GM21526 (cell line): ENCODE measurements around the gene NR3C2.
"Not testable (repeated sequence)": the region's sequence is repeated elsewhere in the genome, so short reads cannot be mapped to it uniquely, and the experiment has no call there.

Experiments
- ATAC-seq: cut with Tn5 transposase; IDR thresholded peaks from one replicate; pipeline ENCODE4 v1.9.1; 2021; ENCODE audit warnings: moderate library complexity; ENCODE audit not compliant: unreplicated experiment, low FRiP score

NR3C2 gene

DNA sequence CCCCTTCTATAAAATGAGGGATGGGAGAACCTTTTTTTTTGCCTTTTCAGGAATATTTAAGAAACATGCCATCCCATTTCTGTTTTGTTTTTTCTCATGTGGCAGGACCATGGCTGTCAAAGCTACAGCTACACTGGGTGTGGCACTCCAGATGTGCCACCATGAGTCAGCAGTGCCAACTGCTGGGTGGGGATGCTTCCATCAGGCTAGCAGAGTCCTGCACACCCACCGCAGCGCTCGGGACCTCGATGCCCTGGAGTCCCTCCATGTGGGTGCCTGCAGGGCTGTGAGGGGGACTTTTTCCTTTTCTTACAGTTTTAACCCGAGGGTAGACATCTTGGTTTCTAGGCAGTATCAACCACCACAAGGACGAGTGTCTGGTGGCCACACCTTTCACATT is 352.6 kb downstream of the NR3C2 start:
- no peak for ATAC-seq

DNA sequence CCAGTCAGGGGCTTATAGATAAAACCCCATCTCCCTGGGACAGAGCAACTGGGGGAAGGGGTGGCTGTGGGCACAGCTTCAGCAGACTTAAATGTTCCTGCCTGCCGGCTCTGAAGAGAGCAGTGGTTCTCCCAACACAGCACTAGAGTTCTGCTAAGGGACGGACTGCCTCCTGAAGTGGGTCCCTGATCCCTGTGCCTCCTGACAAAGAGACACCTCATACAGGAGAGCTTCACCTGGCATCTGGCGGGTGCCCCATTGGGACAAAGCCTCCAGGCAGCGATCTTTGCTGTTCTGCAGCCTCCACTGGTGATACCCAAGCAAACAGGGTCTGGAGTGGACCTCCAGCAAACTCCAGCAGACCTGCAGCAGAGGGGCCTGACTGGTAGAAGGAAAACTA is 359.1 kb downstream of the NR3C2 start:
- not testable (repeated sequence) for ATAC-seq

DNA sequence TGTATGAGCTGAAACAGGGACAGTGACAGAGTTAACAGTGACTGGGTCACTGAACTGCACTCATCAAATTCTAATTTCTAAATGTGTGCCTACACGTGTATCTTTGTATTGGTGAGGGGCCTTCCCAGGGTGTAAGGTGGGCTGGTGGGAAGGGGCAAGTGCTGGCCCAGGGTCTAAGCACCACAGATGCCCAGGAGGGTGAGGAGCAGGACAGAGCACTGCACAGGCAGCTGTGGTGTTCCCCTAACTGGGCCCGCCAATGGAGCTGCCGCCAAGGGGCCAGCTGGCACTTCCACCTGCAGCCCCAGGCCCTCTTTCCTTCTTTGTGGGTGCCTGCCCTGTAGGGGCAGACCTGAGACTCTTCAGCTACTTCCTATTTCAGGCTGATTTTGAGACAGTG is 360.5 kb downstream of the NR3C2 start:
- no peak for ATAC-seq

DNA sequence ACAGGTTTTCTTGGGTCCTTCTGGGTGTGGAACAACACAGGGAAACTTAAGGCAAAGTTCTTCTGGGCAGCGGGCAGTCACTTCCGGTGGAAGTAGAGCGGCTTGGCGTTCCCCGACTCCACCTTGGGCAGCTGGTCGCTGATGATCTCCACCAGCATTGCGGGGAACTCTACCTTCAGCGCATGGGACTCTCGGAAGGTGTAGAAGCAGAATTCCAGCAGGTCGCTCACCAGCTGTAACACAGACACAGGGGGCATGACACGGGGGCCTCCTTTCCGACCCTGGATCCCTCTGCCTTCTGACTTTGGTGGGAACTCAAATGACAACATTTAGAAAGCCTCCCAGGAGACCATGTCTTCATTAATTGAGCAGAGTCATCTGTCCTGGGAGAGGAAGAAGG is 360.9 kb downstream of the NR3C2 start:
- no peak for ATAC-seq

DNA sequence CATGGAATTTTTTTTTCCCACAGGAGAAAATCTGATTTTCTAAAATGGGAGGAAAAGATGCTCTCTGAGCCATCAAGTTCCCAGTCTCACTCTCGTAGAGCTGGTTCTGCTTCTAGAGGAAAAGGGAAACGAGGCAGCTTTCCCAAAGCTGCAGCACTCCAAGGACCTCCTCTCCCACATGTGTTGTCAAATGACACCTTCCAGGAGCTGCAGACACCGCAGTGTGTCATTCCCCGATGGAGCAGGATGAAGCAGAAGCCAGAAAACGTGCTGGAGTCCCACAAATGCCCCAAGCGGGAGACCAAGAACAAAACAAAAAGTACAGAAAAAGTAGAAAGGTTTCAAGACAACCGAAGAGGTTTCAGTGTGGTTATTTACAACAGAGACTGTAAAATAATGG is 362.3 kb downstream of the NR3C2 start:
- ATAC-seq, result no peak

DNA sequence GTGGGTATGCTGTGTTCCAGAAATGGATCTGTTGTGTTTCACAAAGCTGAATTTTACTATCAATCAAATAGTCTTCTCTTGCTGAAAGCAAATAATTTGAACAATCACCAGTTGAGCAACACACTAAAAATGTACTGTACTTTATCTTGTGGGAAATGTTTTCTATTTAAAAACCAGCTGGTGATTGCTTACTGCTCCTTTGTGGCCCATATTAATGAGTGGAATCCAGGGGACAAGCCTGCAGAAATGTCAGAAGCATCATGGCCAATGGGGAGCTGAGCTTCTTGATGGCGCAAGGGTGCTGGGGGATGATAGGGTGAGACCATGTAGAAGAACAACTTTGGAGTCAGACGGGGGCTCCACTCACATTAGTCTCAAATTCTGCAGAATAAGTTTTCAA is 364.2 kb downstream of the NR3C2 start:
- ATAC-seq, result no peak

DNA sequence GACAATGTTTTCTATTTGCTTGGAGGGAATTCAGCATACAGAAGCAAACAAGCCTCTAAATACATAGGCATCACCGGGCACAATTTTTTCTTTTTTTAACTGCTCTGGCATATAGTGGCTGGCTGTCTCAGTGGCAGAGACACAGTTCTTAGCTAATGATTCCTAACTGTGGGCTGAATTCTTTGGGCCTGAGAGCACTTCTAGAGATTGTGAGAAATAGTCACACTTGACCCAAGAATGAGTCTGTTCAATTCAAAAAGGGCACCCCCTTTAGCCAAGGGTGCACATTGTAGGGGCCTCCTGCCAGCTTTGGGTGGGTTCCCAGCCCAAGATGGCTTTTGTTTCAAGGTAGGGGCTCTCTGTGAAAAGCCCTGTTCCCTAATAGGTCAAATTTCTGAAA is 364.6 kb downstream of the NR3C2 start:
- ATAC-seq, result no peak

DNA sequence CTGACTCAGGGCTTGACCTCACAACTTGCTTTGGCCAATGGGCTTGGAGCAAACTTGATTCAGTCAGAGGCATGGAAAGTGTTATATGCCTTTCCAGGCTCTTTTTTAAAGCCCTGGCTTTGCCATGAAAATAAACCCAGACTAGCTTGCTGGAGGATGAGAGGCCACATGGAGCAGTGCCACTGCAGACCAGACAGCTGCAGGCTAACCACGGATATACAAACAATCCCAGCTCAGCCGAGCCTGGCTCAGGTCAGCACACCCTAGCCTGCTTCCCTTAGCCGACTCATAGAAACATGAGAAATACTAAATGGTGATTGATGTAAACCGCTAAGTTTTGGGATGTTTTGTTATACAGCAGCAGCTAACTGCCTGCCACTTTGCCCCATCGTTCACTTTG is 365.2 kb downstream of the NR3C2 start:
- ATAC-seq, result no peak

DNA sequence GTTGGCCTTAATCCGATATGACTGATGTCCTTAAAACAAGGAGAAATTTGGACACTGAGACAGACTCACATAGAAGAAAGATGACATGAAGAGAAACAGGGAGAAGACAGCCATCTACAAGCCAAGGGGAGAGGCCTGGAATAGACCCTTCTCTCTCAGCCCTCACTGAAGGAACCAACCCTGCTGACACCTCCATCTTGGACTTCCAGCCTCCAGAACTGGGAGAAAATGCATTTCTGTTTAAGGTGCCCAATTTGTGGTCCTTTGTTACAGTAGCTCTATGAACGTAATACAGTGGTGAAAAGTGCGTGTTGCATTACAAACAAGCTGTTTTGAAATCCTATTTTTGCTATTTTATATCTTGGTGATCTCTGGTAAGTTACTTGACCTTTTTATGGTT is 366.8 kb downstream of the NR3C2 start:
- no peak for ATAC-seq

DNA sequence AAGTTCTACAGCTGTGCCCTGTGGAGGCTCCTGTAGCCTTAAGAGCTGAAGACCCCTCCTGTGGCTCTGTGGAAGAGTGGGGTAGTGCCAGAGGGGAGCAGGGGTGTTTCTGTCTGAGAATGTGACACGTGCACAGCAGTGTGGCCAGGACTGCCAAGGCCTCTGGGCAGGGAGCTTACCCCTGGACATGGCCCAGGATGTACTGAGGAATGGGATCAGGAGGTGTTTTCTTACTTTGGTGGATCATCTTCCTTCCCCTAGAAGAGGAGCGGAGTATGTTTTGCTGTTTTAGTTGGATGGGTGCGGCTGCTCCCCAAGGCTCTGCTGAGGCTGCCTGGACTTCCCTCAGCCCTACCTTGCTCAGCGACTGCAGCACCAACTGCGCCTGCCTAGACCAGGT is 367.8 kb downstream of the NR3C2 start:
- ATAC-seq, result no peak

DNA sequence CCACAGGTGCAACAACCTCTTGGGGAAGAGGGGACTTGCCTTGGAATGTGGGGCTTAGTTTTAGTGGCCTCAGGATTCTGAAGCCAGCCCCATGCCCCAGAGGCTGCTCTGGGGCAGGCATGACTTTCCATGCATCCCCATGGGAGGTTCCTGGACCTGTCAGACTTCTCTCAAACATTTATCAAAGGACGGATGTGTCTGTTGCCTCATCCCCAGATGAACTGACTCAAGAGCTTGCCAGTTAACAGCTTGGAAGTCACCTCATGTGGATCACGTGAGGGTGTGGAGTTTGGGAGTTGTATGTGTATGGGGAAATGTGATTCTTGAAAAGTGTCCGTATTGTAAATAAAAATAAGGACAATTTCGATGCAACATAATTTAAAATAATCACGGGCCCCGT is 368.9 kb downstream of the NR3C2 start:
- ATAC-seq, result no peak

DNA sequence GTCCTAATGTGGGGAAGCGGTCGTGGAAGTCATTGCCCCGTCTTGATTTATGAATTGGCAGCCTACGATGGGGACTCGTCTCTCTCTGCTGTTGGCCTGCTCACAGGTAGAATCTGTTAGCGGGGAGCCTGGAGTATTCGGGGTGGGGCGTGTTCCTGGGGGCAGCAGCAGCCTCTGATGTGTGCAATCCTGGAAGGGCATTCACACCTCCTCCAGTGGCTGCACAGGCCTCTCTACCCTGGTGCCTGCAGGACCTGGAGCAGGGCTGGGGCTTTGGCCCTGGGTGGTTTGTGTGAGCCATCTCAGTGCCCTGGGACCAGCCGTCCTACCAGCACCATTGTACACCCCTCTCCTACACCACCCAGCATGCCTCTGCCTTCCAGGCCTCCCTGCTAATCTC is 369.4 kb downstream of the NR3C2 start:
- ATAC-seq, result no peak

DNA sequence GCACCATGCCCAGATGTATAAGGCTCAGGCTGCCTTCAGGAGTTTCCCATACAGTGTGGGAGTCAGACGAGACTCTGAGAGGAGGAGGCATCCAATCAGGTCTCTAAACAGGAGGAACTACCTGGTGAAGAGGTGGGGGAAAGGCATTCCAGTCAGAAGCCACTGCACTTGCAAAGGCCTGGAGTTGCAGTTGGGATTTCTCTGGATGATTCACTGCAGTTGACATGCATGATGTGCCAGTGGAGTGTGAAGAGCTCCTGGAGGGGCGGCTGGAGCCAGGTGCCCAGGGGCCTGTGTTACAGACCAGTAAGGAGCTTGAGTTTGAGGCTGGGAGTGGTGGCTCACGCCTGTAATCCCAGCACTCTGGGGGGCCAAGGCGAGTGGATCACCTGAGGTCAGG is 371.2 kb downstream of the NR3C2 start:
- no peak for ATAC-seq

DNA sequence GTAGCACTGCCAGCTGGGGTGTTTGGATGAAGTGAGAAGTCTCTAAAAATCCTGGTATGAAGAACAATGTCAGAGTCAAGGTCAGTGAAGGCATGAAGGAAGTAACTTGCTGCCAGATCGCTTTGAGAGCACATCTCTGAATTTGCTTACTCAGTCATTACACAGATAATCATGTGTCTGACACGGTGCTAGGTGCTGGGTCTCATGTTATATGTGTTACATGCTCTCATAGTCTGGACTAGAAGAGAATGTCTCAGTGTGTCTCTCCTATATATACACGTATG is 372.4 kb downstream of the NR3C2 start:
- ATAC-seq, result no peak

DNA sequence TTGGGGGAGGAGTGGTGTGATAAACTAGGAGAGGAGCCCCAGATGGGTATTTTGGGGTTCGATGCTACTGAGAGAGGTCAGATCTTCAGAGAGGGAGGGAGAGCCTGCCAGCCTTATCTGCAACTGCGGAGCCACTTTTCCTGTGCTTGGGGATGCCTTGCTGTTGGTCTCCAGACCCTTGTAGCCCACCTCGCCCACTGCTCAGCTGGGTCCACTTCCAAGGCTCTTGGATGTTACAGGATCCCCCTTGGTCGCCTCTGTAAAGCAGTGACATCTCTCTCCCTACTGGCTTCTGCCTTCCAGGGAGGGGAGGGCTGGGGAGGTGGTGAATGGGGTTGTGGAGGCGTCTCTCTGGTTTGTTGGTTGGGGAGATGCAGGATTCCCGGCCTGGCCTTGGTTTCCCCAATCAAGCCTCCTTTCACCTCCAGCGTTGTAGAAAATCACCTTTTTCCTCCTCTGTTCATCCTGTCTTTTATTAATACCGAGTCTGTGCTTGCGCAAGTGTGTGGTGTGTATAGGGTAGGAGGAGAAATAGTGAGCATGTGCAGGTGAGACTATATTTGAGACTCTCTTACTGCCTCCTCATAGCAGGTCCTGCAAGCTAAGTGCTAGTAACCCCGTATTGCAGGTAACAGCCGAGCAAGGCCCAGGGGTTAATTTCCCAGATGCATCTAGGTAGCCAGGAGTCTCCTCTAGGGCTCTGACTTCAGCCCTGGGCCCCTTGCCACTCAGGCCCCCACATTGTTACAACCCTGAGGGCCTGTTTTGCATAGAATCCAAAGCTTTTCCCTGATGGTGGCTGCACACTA is 372.9 kb downstream of the NR3C2 start:
- ATAC-seq, result no peak

DNA sequence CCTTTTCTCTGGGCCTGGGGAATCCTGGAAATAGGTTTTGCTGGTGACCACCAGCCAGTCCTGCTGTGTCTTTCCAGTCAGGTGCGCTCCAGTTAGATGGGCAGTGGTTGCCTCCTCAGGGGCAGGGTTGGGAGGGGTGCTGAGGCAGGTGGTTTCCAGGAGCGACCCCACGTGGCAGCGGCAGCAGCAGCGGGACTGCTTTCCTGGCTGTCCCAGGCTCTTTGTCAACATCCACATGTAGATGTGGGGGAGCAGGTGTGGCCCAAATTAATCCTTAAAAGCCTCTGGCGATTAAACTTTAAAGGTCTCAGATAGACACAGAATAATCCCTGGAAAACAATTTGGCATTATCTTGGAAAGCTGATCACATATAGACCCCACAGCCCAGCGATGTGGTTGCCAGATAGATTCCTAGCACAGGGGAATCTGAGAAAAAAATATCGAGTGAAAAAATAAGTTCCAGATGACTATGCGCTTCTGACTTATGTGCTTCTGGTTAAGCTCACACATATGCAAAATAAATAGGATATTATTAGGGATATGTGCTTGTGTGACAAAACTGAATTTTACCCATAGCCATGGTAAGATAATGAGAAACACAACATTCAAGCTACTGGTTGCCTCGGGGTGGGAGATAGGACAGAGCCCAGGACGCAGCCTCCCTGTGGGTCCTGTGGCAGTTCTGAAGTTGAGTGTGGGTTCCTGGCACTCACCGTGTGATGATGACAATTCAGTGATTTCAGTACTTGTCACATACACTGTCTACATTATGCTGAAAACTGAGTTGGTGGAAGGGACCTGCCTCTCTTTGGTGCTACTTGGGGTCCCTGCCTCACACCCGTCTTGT is 373.9 kb downstream of the NR3C2 start:
- ATAC-seq, result no peak

DNA sequence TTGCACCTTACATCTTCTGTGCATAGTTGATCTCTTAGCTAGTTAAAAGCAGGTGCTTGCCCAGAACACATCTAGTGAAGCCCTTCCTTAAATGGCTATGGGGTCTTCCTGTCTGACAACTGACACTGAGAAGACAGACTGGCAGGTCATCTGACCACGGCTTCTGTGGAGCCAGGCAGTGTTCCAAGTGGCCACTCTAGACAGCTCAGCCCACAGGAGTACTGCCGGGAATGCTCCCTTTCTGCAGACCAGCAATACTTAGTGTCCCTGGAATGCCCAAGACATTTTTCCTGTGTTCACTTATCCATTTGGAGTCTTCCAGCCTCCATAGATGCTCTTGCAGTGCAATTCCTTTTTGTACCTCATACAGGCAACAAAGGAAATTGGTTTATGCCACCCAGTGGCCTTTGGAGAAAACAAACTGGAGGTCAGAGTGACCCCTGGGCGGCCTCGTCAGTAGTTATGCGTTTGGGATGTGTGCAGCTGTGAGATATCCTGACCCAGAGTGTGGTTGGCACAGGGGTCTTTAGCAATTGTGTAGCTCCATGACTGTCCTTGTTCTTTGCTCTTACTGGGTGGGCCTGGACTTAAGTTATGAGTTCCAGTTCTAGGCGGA is 374.8 kb downstream of the NR3C2 start:
- ATAC-seq, result no peak

DNA sequence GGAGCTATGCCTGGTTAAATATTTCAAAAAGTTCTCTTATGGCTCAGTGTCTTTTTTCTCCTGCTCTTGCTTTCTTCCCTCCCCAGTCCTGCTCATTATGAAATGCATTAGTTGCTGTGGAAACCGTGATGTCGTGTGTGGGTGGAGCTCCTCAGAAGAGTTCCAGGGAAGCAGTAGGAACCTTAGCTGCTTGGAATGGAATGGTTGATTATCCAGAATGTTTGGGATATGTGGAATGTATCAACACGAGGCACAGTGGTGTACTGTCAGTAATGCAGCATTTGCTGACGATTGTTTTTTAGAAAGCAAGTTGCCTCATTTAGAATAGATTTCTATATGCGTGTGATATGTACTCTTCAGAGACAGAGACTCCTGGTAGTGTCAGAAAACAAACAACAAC is 377.1 kb downstream of the NR3C2 start:
- no peak for ATAC-seq

DNA sequence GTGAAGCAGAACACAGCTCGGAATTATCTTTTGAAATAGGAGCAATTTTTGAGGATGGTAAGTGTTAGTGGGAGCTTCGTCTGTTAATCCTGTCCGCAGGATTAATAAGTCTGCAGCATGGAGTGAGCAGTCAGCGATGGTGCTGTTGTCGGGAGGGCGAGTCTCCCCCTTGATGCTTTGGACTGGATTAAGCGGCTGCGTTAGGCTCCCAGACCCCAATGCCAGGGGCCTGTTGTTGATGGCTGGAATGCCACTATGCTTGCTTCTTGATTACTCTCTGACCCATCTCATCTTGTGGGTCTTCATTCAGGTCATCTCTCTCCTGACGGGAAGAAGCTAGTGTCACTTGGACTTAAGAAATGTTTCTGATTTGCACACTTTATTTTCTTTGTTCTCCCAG is 377.8 kb downstream of the NR3C2 start:
- no peak for ATAC-seq

DNA sequence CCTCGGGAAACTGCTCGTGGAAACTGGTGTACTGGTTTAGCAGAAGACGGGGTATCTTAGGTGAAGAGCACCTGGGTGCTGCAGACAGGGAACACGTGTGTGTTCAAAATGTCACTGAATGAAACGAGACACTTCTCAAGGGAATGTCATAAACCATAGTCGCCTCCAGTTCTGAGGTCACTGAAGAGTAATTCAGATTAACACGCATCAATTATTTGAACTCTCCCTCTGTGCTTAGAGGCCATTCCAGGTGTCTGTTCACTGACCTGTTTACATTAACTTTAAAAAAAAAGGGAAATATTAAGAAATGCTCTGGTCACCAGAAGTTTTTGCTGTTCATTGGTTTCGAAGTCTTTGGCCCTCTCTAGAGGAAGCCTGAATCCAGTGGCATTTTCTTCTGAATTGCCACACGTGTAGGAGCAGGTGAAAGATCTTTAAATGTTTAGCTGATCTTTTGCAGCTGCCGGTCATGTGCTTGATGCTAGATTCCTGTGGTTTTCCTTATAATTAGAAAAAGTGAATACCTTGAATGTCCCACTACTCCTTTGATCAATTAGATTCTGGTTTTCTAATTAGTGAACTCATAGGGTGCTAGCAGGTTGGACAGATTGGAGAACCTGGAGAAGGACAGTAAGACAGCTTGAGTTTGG is 379.8 kb downstream of the NR3C2 start:
- no peak for ATAC-seq

DNA sequence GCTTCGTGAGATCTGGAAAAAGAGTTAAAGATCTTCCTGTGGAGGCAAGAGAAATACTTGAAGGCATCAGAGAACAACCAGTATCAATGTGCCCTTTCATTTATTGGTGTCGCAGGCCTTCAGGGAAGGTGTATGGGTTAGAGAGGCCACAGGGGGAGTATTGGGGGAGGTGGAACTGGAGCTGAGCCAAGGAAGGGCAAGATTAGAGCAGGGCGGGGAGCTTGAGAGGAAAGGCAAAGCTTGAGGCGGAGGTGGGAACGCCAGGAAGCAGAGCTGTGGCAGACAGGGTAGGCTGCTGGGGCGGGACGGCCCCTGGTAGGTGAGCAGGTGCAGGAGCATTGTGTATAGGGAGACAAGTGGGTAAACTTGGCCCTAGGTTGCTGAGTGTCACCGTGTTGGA is 380.4 kb downstream of the NR3C2 start:
- no peak for ATAC-seq
